SK-N-SH treated with all-trans-retinoic acid at 6 μM for 48 hours (cell line): ENCODE results near the gene CDC42SE2.

Source experiments
- ARNTL ChIP-seq: fragments of 450-650 bp; formaldehyde crosslinking; IDR thresholded peaks from 2 replicates; pipeline ENCODE4 v1.5.0; 2020; ENCODE audit warnings: low read depth, mild to moderate bottlenecking, moderate library complexity, borderline replicate concordance
- CSDC2 ChIP-seq: fragments of 250-450 bp; sonication (Bioruptor Pico); IDR thresholded peaks from 2 replicates; pipeline ENCODE4 v1.5.0; 2020; ENCODE audit warnings: mild to moderate bottlenecking, moderate library complexity
- CSRNP3 ChIP-seq: fragments of 250-450 bp; sonication (Bioruptor Pico); IDR thresholded peaks from 2 replicates; pipeline ENCODE4 v1.5.1; 2021; ENCODE audit warnings: mild to moderate bottlenecking, moderate library complexity
- ESRRG ChIP-seq: fragments of 250-450 bp; sonication (Bioruptor Pico); IDR thresholded peaks from 2 replicates; pipeline ENCODE4 v1.6.1; 2021; ENCODE audit warnings: mild to moderate bottlenecking
- GLIS3 ChIP-seq: fragments of 250-450 bp; sonication (Bioruptor Pico); IDR thresholded peaks from 2 replicates; pipeline ENCODE4 v1.5.0; 2020; ENCODE audit warnings: mild to moderate bottlenecking, moderate library complexity
- PATZ1 ChIP-seq: fragments of 250-450 bp; sonication (Bioruptor Pico); IDR thresholded peaks from 2 replicates; pipeline ENCODE4 v1.8.0; 2020; ENCODE audit warnings: mild to moderate bottlenecking, moderate library complexity, borderline replicate concordance
- SNAI2 ChIP-seq: fragments of 250-450 bp; sonication (Bioruptor Pico); IDR thresholded peaks from 2 replicates; pipeline ENCODE4 v1.5.0; 2020; ENCODE audit warnings: mild to moderate bottlenecking, moderate library complexity
- ZC3H10 ChIP-seq: fragments of 250-450 bp; sonication (Bioruptor Pico); IDR thresholded peaks from 2 replicates; pipeline ENCODE4 v1.5.1; 2021; ENCODE audit warnings: mild to moderate bottlenecking, moderate library complexity
- ZFP3 ChIP-seq: fragments of 250-450 bp; sonication (Bioruptor Pico); IDR thresholded peaks from 2 replicates; pipeline ENCODE4 v1.5.0; 2020; ENCODE audit warnings: mild to moderate bottlenecking, moderate library complexity
- ZFP30 ChIP-seq: fragments of 450-650 bp; formaldehyde crosslinking; IDR thresholded peaks from 2 replicates; pipeline ENCODE4 v1.5.0; 2022; ENCODE audit warnings: mild to moderate bottlenecking, moderate library complexity
- ZNF70 ChIP-seq: fragments of 450-650 bp; formaldehyde crosslinking; IDR thresholded peaks from 2 replicates; pipeline ENCODE4 v1.5.0; 2020; ENCODE audit warnings: mild to moderate bottlenecking, moderate library complexity

- TF ChIP-seq ZNF70: no peak
- no peak for TF ChIP-seq ARNTL (CRISPR knock-in tag)
- TF ChIP-seq GLIS3 (CRISPR knock-in tag): no peak
- no peak for TF ChIP-seq ZFP30 (CRISPR knock-in tag)
- no peak for TF ChIP-seq CSDC2 (CRISPR knock-in tag)
- TF ChIP-seq ESRRG (CRISPR knock-in tag): no peak
- no peak for TF ChIP-seq PATZ1 (CRISPR knock-in tag)
- TF ChIP-seq SNAI2 (CRISPR knock-in tag): no peak
- no peak for TF ChIP-seq ZC3H10 (CRISPR knock-in tag)
- TF ChIP-seq CSRNP3: no peak
- TF ChIP-seq ZFP3 (CRISPR knock-in tag): no peak
Observed at GRCh38 chr5:131413605-131414559, 150.0 kb downstream of the CDC42SE2 start.
